ENCODE results near the gene OVOL1. TPM values are rescaled to one million over a fixed set of nuclear protein-coding genes. Genes with fewer than 3 reads are reported as not detected.

The OVOL1 gene
- total and polyA plus RNA-seq, 4 donors = 0.09 TPM; not detected in 3

- H3K4me1 ChIP-seq (ENCODE audit: control insufficient read depth, insufficient read depth, low read length) = peaks cover 22% of the 10 kb centered on the region
- 74% methylated on average over 13 of the region's 13 CpGs for WGBS (ENCODE audit: insufficient coverage)
- peaks cover 60% of the 10 kb centered on the region for H3K27me3 ChIP-seq (ENCODE audit: control insufficient read depth, insufficient read depth, low read length)
- H3K27ac ChIP-seq (ENCODE audit: low read depth, low read length) = no peak overlapping the region
- no peak for DNase-seq (ENCODE audit: low read depth in 4 of 6, low spot score in 6 of 6)
- H3K9me3 ChIP-seq (ENCODE audit: control insufficient read depth, insufficient read depth, low read length) = no peaks in the 10 kb centered on the region
- H3K4me3 ChIP-seq (ENCODE audit: low read depth, low read length) = no peak overlapping the region
- no peaks in the 10 kb centered on the region for H3K36me3 ChIP-seq (ENCODE audit: control insufficient read depth, insufficient read depth, low read length)
Measured at GRCh38 chr11:65790104-65790901, 3.4 kb downstream of the OVOL1 start.

DNA sequence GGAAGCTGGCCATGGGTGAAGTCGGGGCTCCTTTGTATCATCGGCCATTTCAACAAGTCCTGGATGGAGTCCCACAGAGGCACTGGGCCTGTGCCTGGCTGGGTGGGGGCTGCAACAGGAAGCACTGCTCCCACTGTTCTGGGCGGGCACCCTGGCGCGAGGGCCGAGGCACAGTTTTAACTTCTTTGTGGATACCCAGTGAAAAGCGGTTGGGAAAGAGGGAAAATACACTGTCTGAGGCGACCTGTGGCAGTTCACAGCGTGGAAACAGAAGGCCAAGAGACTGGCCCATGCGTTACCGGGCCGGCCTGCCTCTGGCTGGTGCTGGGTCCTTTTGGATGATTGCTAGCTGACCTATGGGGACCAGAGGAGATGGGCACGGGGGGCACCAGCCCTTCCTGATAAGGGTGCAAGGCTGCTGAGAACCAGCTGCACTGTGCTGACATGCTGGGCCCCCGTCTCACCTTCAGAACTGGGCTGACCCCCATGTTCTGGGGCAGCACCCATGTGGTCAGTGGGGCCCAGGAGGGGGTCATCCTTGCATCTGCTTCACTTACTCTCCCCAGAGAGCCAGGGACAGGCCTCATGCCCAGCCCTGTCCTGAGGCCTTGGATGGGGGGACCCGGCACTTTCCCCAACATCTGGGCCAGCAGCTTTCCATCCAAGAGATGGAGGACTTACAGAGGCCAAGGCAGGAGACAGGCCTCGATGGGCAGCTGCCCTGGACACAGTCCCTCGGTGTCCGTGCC lies 4.2 kb downstream of the OVOL1 start:
- Histone ChIP-seq H3K4me1 (ENCODE audit: control insufficient read depth, insufficient read depth, low read length) (peaks cover 21% of the 10 kb centered on the region), H3K27me3 (ENCODE audit: control insufficient read depth, insufficient read depth, low read length) (peaks cover 52% of the 10 kb centered on the region), H3K36me3 (ENCODE audit: control insufficient read depth, insufficient read depth, low read length) (no peaks in the 10 kb centered on the region), H3K9me3 (ENCODE audit: control insufficient read depth, insufficient read depth, low read length) (no peaks in the 10 kb centered on the region), H3K27ac (ENCODE audit: low read depth, low read length) (no peak overlapping the region), H3K4me3 (ENCODE audit: low read depth, low read length) (no peak overlapping the region)
- WGBS (ENCODE audit: insufficient coverage) = 83% methylated on average over 18 of the region's 18 CpGs
- DNase-seq (ENCODE audit: low read depth in 4 of 6, low spot score in 6 of 6) = no peak

GRCh38 chr11:65791719-65792213 lies 4.9 kb downstream of the OVOL1 start:
- no peaks in the 10 kb centered on the region for H3K36me3 ChIP-seq (ENCODE audit: control insufficient read depth, insufficient read depth, low read length)
- H3K4me1 ChIP-seq (ENCODE audit: control insufficient read depth, insufficient read depth, low read length) = peaks cover 15% of the 10 kb centered on the region
- H3K27ac ChIP-seq (ENCODE audit: low read depth, low read length) = no peak overlapping the region
- no peak for DNase-seq (ENCODE audit: low read depth in 4 of 6, low spot score in 6 of 6)
- no peak overlapping the region for H3K4me3 ChIP-seq (ENCODE audit: low read depth, low read length)
- H3K9me3 ChIP-seq (ENCODE audit: control insufficient read depth, insufficient read depth, low read length) = no peaks in the 10 kb centered on the region
- H3K27me3 ChIP-seq (ENCODE audit: control insufficient read depth, insufficient read depth, low read length) = peaks cover 45% of the 10 kb centered on the region
- 93% methylated on average over 8 of the region's 13 CpGs for WGBS (ENCODE audit: insufficient coverage)

DNA sequence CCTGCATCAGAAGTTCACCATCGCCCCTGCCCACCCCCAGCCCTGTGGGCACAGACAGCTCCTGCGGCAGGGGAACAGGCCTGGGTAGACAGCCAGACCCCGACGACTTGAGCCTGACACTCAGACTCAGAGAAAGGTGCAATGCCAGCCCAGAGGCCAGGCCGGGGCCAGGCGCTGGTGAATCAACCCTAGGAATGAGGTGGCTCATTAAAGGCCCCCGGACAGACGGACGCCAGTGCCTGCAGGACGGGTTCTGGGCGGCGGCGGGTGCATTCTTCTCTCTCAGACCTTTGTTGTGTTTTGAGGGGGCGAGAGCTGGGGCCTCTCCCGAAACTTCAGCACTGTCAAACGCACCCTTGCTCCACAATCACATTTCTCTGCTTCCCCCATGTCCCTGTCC lies 5.6 kb downstream of the OVOL1 start:
- 83% methylated on average over 6 of the region's 16 CpGs for WGBS (ENCODE audit: insufficient coverage)
- H3K9me3 ChIP-seq (ENCODE audit: control insufficient read depth, insufficient read depth, low read length) = no peaks in the 10 kb centered on the region
- H3K36me3 ChIP-seq (ENCODE audit: control insufficient read depth, insufficient read depth, low read length) = no peaks in the 10 kb centered on the region
- no peak for DNase-seq (ENCODE audit: low read depth in 4 of 6, low spot score in 6 of 6)
- H3K4me1 ChIP-seq (ENCODE audit: control insufficient read depth, insufficient read depth, low read length) = peaks cover 10% of the 10 kb centered on the region
- H3K4me3 ChIP-seq (ENCODE audit: low read depth, low read length) = no peak overlapping the region
- peaks cover 39% of the 10 kb centered on the region for H3K27me3 ChIP-seq (ENCODE audit: control insufficient read depth, insufficient read depth, low read length)
- H3K27ac ChIP-seq (ENCODE audit: low read depth, low read length) = no peak overlapping the region

- WGBS (ENCODE audit: insufficient coverage) = 59% methylated on average over 16 of the region's 16 CpGs
- H3K27ac ChIP-seq (ENCODE audit: low read depth, low read length) = no peak overlapping the region
- no peak for DNase-seq (ENCODE audit: low read depth in 4 of 6, low spot score in 6 of 6)
- peaks cover 3% of the 10 kb centered on the region for H3K4me1 ChIP-seq (ENCODE audit: control insufficient read depth, insufficient read depth, low read length)
- H3K9me3 ChIP-seq (ENCODE audit: control insufficient read depth, insufficient read depth, low read length) = no peaks in the 10 kb centered on the region
- no peaks in the 10 kb centered on the region for H3K36me3 ChIP-seq (ENCODE audit: control insufficient read depth, insufficient read depth, low read length)
- peaks cover 34% of the 10 kb centered on the region for H3K27me3 ChIP-seq (ENCODE audit: control insufficient read depth, insufficient read depth, low read length)
- H3K4me3 ChIP-seq (ENCODE audit: low read depth, low read length) = no peak overlapping the region
Measured at GRCh38 chr11:65793144-65793581, 6.3 kb downstream of the OVOL1 start.

GRCh38 chr11:65793625-65794400 lies 7.0 kb downstream of the OVOL1 start:
- WGBS (ENCODE audit: insufficient coverage) = 91% methylated on average over 29 of the region's 29 CpGs
- no peak overlapping the region for H3K4me3 ChIP-seq (ENCODE audit: low read depth, low read length)
- no peaks in the 10 kb centered on the region for H3K4me1 ChIP-seq (ENCODE audit: control insufficient read depth, insufficient read depth, low read length)
- H3K9me3 ChIP-seq (ENCODE audit: control insufficient read depth, insufficient read depth, low read length) = no peaks in the 10 kb centered on the region
- no peak overlapping the region for H3K27ac ChIP-seq (ENCODE audit: low read depth, low read length)
- no peaks in the 10 kb centered on the region for H3K36me3 ChIP-seq (ENCODE audit: control insufficient read depth, insufficient read depth, low read length)
- DNase-seq (ENCODE audit: low read depth in 4 of 6, low spot score in 6 of 6) = no peak
- H3K27me3 ChIP-seq (ENCODE audit: control insufficient read depth, insufficient read depth, low read length) = peaks cover 28% of the 10 kb centered on the region

DNA sequence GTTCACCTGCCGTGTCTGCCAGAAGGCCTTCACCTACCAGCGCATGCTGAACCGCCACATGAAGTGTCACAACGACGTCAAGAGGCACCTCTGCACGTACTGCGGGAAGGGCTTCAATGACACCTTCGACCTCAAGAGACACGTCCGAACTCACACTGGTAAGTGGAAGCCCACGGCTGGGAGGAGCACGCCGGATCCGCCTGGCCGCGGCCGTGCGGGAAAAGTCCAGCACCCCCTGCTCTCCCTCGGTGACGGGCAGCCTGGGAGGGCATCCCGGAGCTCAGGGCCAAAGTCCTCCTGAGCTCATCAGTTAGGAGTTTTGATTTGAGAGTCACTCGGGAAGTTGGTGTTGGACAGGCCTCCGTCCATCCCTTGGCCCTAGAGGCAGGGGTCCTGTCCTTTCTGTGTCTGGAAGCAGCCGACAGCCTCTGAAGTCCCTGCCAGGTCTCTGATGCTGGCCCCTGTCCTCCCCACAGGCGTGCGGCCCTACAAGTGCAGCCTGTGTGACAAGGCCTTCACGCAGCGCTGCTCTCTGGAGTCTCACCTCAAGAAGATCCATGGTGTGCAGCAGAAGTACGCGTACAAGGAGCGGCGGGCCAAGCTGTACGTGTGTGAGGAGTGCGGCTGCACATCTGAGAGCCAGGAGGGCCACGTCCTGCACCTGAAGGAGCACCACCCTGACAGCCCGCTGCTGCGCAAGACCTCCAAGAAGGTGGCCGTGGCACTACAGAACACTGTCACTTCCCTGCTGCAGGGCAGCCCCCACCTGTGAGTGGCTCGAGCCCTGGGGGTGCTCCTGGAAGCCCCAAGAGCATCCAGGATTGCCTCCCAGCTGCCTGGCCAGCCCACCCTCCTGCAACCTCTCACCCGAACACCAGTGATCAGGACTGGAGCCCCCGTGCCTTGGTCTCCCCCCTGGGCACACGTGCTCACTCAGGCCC lies 8.0 kb downstream of the OVOL1 start:
- H3K27me3 ChIP-seq (ENCODE audit: control insufficient read depth, insufficient read depth, low read length) = peaks cover 19% of the 10 kb centered on the region
- no peaks in the 10 kb centered on the region for H3K4me1 ChIP-seq (ENCODE audit: control insufficient read depth, insufficient read depth, low read length)
- no peaks in the 10 kb centered on the region for H3K9me3 ChIP-seq (ENCODE audit: control insufficient read depth, insufficient read depth, low read length)
- no peak overlapping the region for H3K27ac ChIP-seq (ENCODE audit: low read depth, low read length)
- no peak for DNase-seq (ENCODE audit: low read depth in 4 of 6, low spot score in 6 of 6)
- no peaks in the 10 kb centered on the region for H3K36me3 ChIP-seq (ENCODE audit: control insufficient read depth, insufficient read depth, low read length)
- WGBS (ENCODE audit: insufficient coverage) = 87% methylated on average over 42 of the region's 42 CpGs
- H3K4me3 ChIP-seq (ENCODE audit: low read depth, low read length) = no peak overlapping the region

- Histone ChIP-seq H3K4me1 (ENCODE audit: control insufficient read depth, insufficient read depth, low read length) (no peaks in the 10 kb centered on the region), H3K27ac (ENCODE audit: low read depth, low read length) (no peak overlapping the region), H3K4me3 (ENCODE audit: low read depth, low read length) (no peak overlapping the region), H3K9me3 (ENCODE audit: control insufficient read depth, insufficient read depth, low read length) (no peaks in the 10 kb centered on the region), H3K27me3 (ENCODE audit: control insufficient read depth, insufficient read depth, low read length) (peaks cover 18% of the 10 kb centered on the region), H3K36me3 (ENCODE audit: control insufficient read depth, insufficient read depth, low read length) (no peaks in the 10 kb centered on the region)
- no peak for DNase-seq (ENCODE audit: low read depth in 4 of 6, low spot score in 6 of 6)
- 49% methylated on average over 9 of the region's 15 CpGs for WGBS (ENCODE audit: insufficient coverage)
Measured at GRCh38 chr11:65796726-65797601, 10.1 kb downstream of the OVOL1 start.

Measured in spinal cord (tissue), 10 donors.